Measurements from ENCODE around the gene UGT1A1.
"Not testable (repeated sequence)": the region's sequence is repeated elsewhere in the genome, so short reads cannot be mapped to it uniquely, and the experiment has no call there.

The UGT1A1 gene

DNA sequence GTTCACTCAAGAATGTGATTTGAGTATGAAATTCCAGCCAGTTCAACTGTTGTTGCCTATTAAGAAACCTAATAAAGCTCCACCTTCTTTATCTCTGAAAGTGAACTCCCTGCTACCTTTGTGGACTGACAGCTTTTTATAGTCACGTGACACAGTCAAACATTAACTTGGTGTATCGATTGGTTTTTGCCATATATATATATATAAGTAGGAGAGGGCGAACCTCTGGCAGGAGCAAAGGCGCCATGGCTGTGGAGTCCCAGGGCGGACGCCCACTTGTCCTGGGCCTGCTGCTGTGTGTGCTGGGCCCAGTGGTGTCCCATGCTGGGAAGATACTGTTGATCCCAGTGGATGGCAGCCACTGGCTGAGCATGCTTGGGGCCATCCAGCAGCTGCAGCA lies at the start of gene UGT1A1:
TSS of gene UGT1A1 (plus strand) at position 228 of the 400 bp plus-strand sequence. CDS start at position 246, 18 bp downstream.
- H3K27me3 ChIP-seq (ENCODE audit: control insufficient read depth, insufficient read depth, low read length), result no peaks in the 10 kb centered on the region
- no peaks in the 10 kb centered on the region for H3K36me3 ChIP-seq (ENCODE audit: control insufficient read depth, insufficient read depth, low read length)
- H3K9ac ChIP-seq (ENCODE audit: low read length), result no peak within 1 kb of the TSS
- no peak within 1 kb of the TSS for H3K4me3 ChIP-seq (ENCODE audit: low read length)
- H3K4me1 ChIP-seq (ENCODE audit: control insufficient read depth, insufficient read depth, low read length), result no peaks in the 10 kb centered on the region
- H3K27ac ChIP-seq (ENCODE audit: low read depth, low read length), result no peak within 1 kb of the TSS

DNA sequence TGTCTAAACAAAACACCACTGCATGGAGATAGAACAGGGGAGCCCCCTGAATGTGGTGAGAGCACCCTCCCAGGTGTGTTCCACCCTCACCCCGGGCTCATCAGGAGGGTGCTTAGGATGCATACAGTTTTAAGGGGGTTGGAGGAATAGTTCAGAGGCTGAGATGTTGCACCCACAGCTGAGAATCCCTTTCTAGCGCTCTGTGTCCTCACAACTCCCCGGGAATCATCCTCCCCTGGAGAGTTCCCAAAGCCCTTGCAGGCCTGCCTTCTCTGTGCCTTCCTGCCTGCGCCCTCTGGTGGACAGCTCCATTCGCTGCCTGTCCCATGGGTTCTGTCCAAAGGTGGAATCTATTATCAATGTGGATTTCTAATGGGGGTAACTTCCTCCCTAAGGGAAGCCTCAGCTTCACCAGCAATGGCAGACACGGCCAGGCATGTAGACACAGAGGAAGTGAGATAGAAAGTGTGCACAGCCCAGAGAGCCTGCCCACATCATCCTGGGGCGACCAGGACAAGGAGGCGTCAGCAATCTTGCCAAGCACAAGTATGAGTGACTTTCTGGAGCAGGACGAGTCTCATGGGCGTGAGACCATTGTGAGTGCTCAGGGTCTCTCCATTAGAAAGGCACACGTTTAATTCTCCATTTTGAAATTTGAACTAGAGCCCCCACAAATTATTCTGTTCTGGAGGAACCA lies 48.6 kb upstream of the UGT1A1 start:
- Histone ChIP-seq H3K4me1 (ENCODE audit: control insufficient read depth, insufficient read depth, low read length) (no peaks in the 10 kb centered on the region), H3K4me3 (ENCODE audit: low read length) (no peak overlapping the region), H3K27ac (ENCODE audit: low read depth, low read length) (no peak overlapping the region), H3K27me3 (ENCODE audit: control insufficient read depth, insufficient read depth, low read length) (no peaks in the 10 kb centered on the region), H3K36me3 (ENCODE audit: control insufficient read depth, insufficient read depth, low read length) (no peaks in the 10 kb centered on the region), H3K9ac (ENCODE audit: low read length) (no peak overlapping the region)

DNA sequence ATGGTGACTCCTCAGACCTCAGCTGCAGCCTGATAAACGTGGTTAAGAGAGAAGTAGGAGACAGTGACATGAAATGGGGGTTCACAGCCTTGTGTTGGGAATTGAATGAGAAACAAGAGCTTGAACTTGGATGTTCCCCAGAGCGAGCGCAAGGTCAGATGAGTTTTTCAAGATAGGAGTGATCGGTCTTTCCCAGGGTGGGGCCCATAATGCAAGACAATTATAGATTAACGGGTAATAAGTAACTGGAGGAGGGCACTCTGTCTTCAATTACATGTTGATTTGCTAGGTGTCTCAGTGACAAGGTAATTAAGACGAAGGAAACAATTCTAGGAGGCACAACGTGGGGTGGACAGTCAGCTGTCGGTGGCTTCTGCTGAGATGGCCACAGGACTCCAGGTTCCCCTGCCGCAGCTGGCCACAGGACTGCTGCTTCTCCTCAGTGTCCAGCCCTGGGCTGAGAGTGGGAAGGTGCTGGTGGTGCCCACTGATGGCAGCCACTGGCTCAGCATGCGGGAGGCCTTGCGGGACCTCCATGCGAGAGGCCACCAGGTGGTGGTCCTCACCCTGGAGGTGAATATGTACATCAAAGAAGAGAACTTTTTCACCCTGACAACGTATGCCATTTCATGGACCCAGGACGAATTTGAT lies 47.3 kb upstream of the UGT1A1 start, which contains the start of gene UGT1A5:
TSS of gene UGT1A5 (plus strand) at position 297 of the 651 bp plus-strand sequence. CDS start at position 382, 85 bp downstream.
- no peak within 1 kb of the TSS for H3K9ac ChIP-seq (ENCODE audit: low read length)
- no peaks in the 10 kb centered on the region for H3K36me3 ChIP-seq (ENCODE audit: control insufficient read depth, insufficient read depth, low read length)
- no peaks in the 10 kb centered on the region for H3K27me3 ChIP-seq (ENCODE audit: control insufficient read depth, insufficient read depth, low read length)
- no peaks in the 10 kb centered on the region for H3K4me1 ChIP-seq (ENCODE audit: control insufficient read depth, insufficient read depth, low read length)
- no peak within 1 kb of the TSS for H3K4me3 ChIP-seq (ENCODE audit: low read length)
- no peak within 1 kb of the TSS for H3K27ac ChIP-seq (ENCODE audit: low read depth, low read length)

DNA sequence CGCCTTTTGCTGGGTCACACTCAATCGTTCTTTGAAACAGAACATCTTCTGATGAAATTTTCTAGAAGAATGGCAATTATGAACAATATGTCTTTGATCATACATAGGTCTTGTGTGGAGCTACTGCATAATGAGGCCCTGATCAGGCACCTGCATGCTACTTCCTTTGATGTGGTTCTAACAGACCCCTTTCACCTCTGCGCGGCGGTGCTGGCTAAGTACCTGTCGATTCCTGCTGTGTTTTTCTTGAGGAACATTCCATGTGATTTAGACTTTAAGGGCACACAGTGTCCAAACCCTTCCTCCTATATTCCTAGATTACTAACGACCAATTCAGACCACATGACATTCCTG lies 46.8 kb upstream of the UGT1A1 start:
- Histone ChIP-seq H3K4me3 (ENCODE audit: low read length) (no peak overlapping the region), H3K4me1 (ENCODE audit: control insufficient read depth, insufficient read depth, low read length) (no peaks in the 10 kb centered on the region), H3K27ac (ENCODE audit: low read depth, low read length) (no peak overlapping the region), H3K36me3 (ENCODE audit: control insufficient read depth, insufficient read depth, low read length) (no peaks in the 10 kb centered on the region), H3K9ac (ENCODE audit: low read length) (no peak overlapping the region), H3K27me3 (ENCODE audit: control insufficient read depth, insufficient read depth, low read length) (no peaks in the 10 kb centered on the region)

DNA sequence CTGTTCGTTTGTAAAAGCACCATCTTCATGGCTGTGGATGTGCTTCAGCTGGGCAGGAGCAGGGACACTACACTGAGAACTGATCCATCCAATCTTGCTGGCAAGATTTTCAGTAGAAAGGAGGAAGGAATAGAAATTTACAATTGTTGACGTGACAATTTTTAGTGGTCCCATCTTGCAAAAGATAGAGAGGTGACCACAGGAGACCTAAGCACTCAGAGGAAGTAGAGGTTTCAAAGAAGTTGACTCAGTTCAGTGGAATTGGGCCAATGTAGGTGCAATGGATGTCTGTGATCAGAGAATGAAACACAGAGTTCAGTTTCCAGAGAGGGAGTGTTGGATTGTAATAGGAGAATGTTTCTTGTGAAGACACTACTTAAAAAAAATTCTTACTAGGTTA lies 45.9 kb upstream of the UGT1A1 start:
- H3K27ac ChIP-seq (ENCODE audit: low read depth, low read length), result no peak overlapping the region
- no peaks in the 10 kb centered on the region for H3K4me1 ChIP-seq (ENCODE audit: control insufficient read depth, insufficient read depth, low read length)
- H3K36me3 ChIP-seq (ENCODE audit: control insufficient read depth, insufficient read depth, low read length), result no peaks in the 10 kb centered on the region
- no peak overlapping the region for H3K9ac ChIP-seq (ENCODE audit: low read length)
- no peaks in the 10 kb centered on the region for H3K27me3 ChIP-seq (ENCODE audit: control insufficient read depth, insufficient read depth, low read length)
- H3K4me3 ChIP-seq (ENCODE audit: low read length), result no peak overlapping the region

DNA sequence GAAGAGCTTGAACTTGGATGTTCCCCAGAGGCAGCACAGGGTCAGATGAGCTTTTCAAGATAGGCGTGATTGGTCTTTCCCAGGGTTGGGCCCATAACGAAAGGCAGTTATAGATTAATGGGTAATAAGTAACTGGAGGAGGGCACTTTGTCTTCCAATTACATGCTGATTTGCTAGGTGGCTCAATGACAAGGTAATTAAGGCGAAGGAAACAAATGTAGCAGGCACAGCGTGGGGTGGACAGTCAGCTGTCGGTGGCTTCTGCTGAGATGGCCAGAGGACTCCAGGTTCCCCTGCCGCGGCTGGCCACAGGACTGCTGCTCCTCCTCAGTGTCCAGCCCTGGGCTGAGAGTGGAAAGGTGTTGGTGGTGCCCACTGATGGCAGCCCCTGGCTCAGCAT lies 41.5 kb upstream of the UGT1A1 start, which contains the start of gene UGT1A4:
TSS of gene UGT1A4 (plus strand) at position 185 of the 400 bp plus-strand sequence. CDS start at position 270, 85 bp downstream.
- no peak within 1 kb of the TSS for H3K9ac ChIP-seq (ENCODE audit: low read length)
- no peaks in the 10 kb centered on the region for H3K27me3 ChIP-seq (ENCODE audit: control insufficient read depth, insufficient read depth, low read length)
- H3K4me3 ChIP-seq (ENCODE audit: low read length), result no peak within 1 kb of the TSS
- H3K36me3 ChIP-seq (ENCODE audit: control insufficient read depth, insufficient read depth, low read length), result no peaks in the 10 kb centered on the region
- no peaks in the 10 kb centered on the region for H3K4me1 ChIP-seq (ENCODE audit: control insufficient read depth, insufficient read depth, low read length)
- no peak within 1 kb of the TSS for H3K27ac ChIP-seq (ENCODE audit: low read depth, low read length)

DNA sequence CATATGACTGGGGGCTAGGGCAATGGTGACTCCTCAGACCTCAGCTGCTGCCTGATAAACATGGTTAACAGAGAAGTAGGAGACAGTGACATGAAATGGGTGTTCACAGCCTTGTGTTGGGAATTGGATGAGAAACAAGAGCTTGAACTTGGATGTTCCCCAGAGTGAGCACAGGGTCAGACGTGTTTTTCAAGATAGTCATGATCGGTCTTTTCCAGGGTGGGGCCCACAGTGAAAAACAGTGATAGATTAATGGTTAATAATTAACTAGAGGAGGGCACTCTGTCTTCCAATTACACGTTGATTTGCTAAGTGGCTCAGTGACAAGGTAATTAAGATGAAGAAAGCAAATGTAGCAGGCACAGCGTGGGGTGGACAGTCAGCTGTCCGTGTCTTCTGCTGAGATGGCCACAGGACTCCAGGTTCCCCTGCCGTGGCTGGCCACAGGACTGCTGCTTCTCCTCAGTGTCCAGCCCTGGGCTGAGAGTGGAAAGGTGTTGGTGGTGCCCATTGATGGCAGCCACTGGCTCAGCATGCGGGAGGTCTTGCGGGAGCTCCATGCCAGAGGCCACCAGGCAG lies 31.3 kb upstream of the UGT1A1 start, which contains the start of gene UGT1A3:
TSS of gene UGT1A3 (plus strand) at position 320 of the 579 bp plus-strand sequence. CDS start at position 405, 85 bp downstream.
- no peaks in the 10 kb centered on the region for H3K4me1 ChIP-seq (ENCODE audit: control insufficient read depth, insufficient read depth, low read length)
- no peaks in the 10 kb centered on the region for H3K27me3 ChIP-seq (ENCODE audit: control insufficient read depth, insufficient read depth, low read length)
- H3K36me3 ChIP-seq (ENCODE audit: control insufficient read depth, insufficient read depth, low read length), result no peaks in the 10 kb centered on the region
- no peak within 1 kb of the TSS for H3K4me3 ChIP-seq (ENCODE audit: low read length)
- no peak within 1 kb of the TSS for H3K9ac ChIP-seq (ENCODE audit: low read length)
- H3K27ac ChIP-seq (ENCODE audit: low read depth, low read length), result no peak within 1 kb of the TSS

DNA sequence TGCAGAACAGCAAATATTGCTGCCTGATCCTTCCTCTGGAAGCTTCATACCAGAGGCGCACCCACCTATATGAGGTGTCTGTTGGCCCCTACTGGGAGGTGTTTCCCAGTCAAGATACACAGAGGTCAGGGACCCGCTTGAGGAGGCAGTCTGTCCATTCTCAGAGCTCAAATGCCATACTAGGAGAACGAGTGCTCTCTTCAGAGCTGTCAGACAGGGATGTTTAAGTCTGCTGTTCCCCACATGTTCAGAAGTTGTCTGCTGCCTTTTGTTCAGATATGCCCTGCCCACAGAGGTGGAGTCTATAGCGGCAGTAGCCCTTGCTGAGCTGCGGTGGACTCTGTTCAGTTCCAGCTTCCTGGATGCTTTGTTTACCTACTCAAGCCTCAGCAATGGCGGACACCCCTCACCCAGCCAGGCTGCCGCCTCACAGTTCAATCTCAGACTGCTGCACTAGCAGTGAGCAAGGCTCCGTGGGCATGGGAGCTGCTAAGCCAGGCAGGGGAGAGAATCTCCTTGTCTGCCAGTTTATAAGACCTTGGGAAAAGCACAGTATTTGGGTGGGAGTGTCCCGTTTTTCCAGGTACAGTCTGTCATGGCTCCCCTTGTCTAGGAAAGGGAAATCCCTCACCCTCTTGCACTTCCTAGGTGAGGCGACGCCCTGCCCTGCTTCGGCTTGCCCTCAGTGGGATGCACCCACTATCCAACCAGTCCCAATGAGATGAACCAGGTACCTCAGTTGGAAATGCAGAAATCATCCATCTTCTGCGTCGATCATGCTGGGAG lies 23.0 kb upstream of the UGT1A1 start:
- not testable (repeated sequence) for H3K27ac ChIP-seq (ENCODE audit: low read depth, low read length); H3K4me1 ChIP-seq (ENCODE audit: control insufficient read depth, insufficient read depth, low read length); H3K4me3 ChIP-seq (ENCODE audit: low read length); H3K9ac ChIP-seq (ENCODE audit: low read length); H3K36me3 ChIP-seq (ENCODE audit: control insufficient read depth, insufficient read depth, low read length); H3K27me3 ChIP-seq (ENCODE audit: control insufficient read depth, insufficient read depth, low read length)

DNA sequence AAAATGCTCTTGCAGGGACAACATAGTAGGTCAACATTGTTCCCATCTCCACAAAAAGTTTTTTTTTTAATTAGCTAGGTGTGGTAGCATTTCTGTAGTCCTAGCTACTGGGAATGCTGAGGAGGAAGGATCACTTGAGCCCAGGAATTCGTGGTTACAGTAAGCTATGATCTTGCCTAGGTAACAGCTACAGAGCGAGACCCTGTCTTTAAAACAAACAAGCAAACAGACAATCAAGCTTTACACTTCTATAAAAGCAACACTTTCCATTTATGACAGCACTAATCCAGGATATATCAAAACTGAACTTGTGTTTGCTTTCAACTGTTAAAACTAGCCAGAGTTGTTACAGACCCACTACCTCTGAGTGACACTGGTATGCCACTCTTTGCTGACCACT lies 19.2 kb upstream of the UGT1A1 start:
- no peaks in the 10 kb centered on the region for H3K4me1 ChIP-seq (ENCODE audit: control insufficient read depth, insufficient read depth, low read length)

GRCh38 chr2:233743464-233744259 lies 16.4 kb upstream of the UGT1A1 start:
- H3K4me3 ChIP-seq (ENCODE audit: low read length), result no peak overlapping the region
- H3K4me1 ChIP-seq (ENCODE audit: control insufficient read depth, insufficient read depth, low read length), result no peaks in the 10 kb centered on the region
- H3K9ac ChIP-seq (ENCODE audit: low read length), result no peak overlapping the region
- no peaks in the 10 kb centered on the region for H3K27me3 ChIP-seq (ENCODE audit: control insufficient read depth, insufficient read depth, low read length)
- no peak overlapping the region for H3K27ac ChIP-seq (ENCODE audit: low read depth, low read length)
- H3K36me3 ChIP-seq (ENCODE audit: control insufficient read depth, insufficient read depth, low read length), result no peaks in the 10 kb centered on the region

More for the DNA sequence above, 19.2 kb upstream of the UGT1A1 start:
- Histone ChIP-seq H3K27me3 (ENCODE audit: control insufficient read depth, insufficient read depth, low read length) (no peaks in the 10 kb centered on the region), H3K4me3 (ENCODE audit: low read length) (no peak overlapping the region), H3K27ac (ENCODE audit: low read depth, low read length) (no peak overlapping the region), H3K36me3 (ENCODE audit: control insufficient read depth, insufficient read depth, low read length) (no peaks in the 10 kb centered on the region), H3K9ac (ENCODE audit: low read length) (no peak overlapping the region)

- no peak overlapping the region for H3K4me3 ChIP-seq (ENCODE audit: low read length)
- no peaks in the 10 kb centered on the region for H3K27me3 ChIP-seq (ENCODE audit: control insufficient read depth, insufficient read depth, low read length)
- no peaks in the 10 kb centered on the region for H3K4me1 ChIP-seq (ENCODE audit: control insufficient read depth, insufficient read depth, low read length)
- H3K9ac ChIP-seq (ENCODE audit: low read length), result no peak overlapping the region
- H3K27ac ChIP-seq (ENCODE audit: low read depth, low read length), result no peak overlapping the region
- no peaks in the 10 kb centered on the region for H3K36me3 ChIP-seq (ENCODE audit: control insufficient read depth, insufficient read depth, low read length)
These were observed 14.9 kb upstream of the UGT1A1 start for GRCh38 chr2:233745073-233745755.
